Thyroid gland (tissue), 4 donors: ENCODE measurements around the gene ADORA2A. TPM values are rescaled to one million over a fixed set of nuclear protein-coding genes. Genes with fewer than 3 reads are reported as not detected.

Source experiments
- DNase-seq, 2 donors: peaks; one replicate each; pipeline ENCODE4 v3.0.0-alpha.2; 2019
- H3K27ac ChIP-seq, 3 donors: fragments of 200-600 bp; sonication (generic); 1 replicate in 2 of 3; 2 replicates in 1 of 3; pipeline ENCODE4 v1.5.1; 2016 to 2019; ENCODE audit warnings: mild to moderate bottlenecking in 1 of 3, moderate library complexity in 1 of 3
- H3K27me3 ChIP-seq: fragments of 200-600 bp; sonication (generic); one replicate; pipeline ENCODE4 v1.5.1; 2019
- H3K36me3 ChIP-seq, 2 donors: fragments of 200-600 bp; sonication (generic); one replicate each; pipeline ENCODE4 v1.5.1; 2016 to 2019
- H3K4me1 ChIP-seq, 2 donors: fragments of 200-600 bp; sonication (generic); one replicate each; pipeline ENCODE4 v1.5.1; 2017 to 2019
- H3K4me3 ChIP-seq, 3 donors: fragments of 200-600 bp; sonication (generic); replicated peaks in 1 of 3; 1 replicate in 2 of 3; 2 replicates in 1 of 3; pipeline ENCODE4 v1.5.1; 2016; ENCODE audit warnings: mild to moderate bottlenecking in 1 of 3
- H3K9me3 ChIP-seq: fragments of 200-600 bp; sonication (generic); one replicate; pipeline ENCODE4 v1.5.1; 2017
- CTCF ChIP-seq, 6 experiments: fragments of 200-600 bp in 3 of 6; fragments of 450-650 bp in 3 of 6; sonication (generic) in 3 of 6; IDR thresholded peaks; one replicate each; pipeline ENCODE4 v1.5.1; 2016 to 2019; ENCODE audit warnings: antibody characterized with exemption in 6 of 6, mild to moderate bottlenecking in 2 of 6, inconsistent platforms in 1 of 6, moderate library complexity in 1 of 6
- POLR2A ChIP-seq, 2 donors: fragments of 450-650 bp; IDR thresholded peaks; one replicate each; pipeline ENCODE4 v1.6.1; 2017; ENCODE audit warnings: antibody characterized with exemption in 2 of 2, mild to moderate bottlenecking in 2 of 2, moderate library complexity in 1 of 2
- WGBS, 2 donors: methylation state at CpG; one replicate each; pipeline ENCODE4 v1.1.5; 2017; 5-methylcytosine and 5-hydroxymethylcytosine counted together
- intact Hi-C: fragments of 100-400 bp; cut with DNase I; formaldehyde crosslinking; loops from one replicate; pipeline ENCODE4 v1.15.1; 2023
- total RNA-seq, 4 donors: library from RNA; depleted of rRNA; stranded (reverse); fragments of >200 nt; gene quantifications; one replicate each; pipeline ENCODE4 v1.2.3, GENCODE V29; 2016

ADORA2A gene
- total RNA-seq, 4 donors from 2014 or later, result 1.4 to 3.0 (median 2.5) TPM

DNA sequence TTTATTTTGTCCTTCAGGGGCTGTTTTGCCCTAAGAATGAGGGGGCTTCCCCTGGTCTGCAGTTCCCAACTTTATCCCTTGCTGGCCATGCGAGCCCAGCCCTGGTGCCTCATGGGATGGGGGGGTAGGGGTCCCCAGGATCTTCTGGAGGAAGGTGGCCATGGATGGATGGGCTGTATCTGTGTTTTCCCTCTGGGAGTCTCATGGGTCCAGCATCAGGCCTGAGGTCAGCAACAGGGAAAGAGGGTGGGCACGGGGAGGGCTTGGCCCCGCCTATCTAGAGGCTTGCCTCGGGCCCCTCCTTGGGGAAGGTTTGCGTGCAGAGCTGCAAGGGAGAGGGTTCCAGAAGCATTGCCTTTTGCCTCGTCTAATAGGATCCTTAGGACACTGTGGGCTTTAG, 10.8 kb upstream of the ADORA2A start:
- intact Hi-C loops, result no loop called here
- 81 to 83% methylated on average over 6 of the region's 6 CpGs for WGBS, 2 donors
- peaks cover 24 to 32% of the 10 kb centered on the region in 2 donors for H3K36me3 ChIP-seq
- no peak overlapping the region for H3K4me3 ChIP-seq
- no peak for DNase-seq
- H3K9me3 ChIP-seq, result no peaks in the 10 kb centered on the region
- peaks cover 0 to 20% of the 10 kb centered on the region in 2 donors for H3K4me1 ChIP-seq
- TF ChIP-seq POLR2A (IDR thresholded peaks at IDR 0.05), result no peak
- TF ChIP-seq CTCF (IDR thresholded peaks at IDR 0.05), result no peak
- H3K27me3 ChIP-seq, result no peaks in the 10 kb centered on the region
- H3K27ac ChIP-seq, result no peak overlapping the region

DNA sequence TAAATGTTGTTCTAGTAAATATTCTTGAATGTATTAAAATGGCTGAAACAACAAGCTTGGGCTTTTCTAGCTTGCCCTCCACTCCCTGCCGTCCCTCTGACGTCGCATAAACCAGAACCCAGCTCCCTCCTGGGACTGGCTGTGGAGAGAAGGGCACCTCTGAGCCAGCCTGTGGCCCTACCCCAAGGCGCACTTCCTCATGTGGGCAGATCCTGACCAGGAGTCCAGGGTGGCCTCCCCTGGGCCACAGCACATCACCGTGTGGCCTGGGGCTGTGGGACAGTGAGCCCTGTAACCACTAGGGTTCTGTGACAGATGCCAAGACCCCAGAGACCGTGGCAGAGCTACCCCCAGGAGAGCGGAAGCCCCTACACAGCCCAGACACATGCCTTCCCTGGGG, 10.2 kb upstream of the ADORA2A start:
- WGBS, 2 donors, result 95% methylated on average over 6 to 7 of the region's 7 CpGs
- TF ChIP-seq CTCF (IDR thresholded peaks at IDR 0.05), result no peak
- TF ChIP-seq POLR2A (IDR thresholded peaks at IDR 0.05), result no peak
- peaks cover 24 to 31% of the 10 kb centered on the region in 2 donors for H3K36me3 ChIP-seq
- no peak overlapping the region for H3K4me3 ChIP-seq
- H3K27me3 ChIP-seq, result no peaks in the 10 kb centered on the region
- intact Hi-C loops, result no loop called here
- H3K9me3 ChIP-seq, result no peaks in the 10 kb centered on the region
- H3K4me1 ChIP-seq, result peaks cover 0 to 20% of the 10 kb centered on the region in 2 donors
- no peak for DNase-seq
- H3K27ac ChIP-seq, result no peak overlapping the region

GRCh38 chr22:24417901-24418641, 9.3 kb upstream of the ADORA2A start:
- Histone ChIP-seq H3K36me3 (peaks cover 18 to 23% of the 10 kb centered on the region in 2 donors), H3K4me3 (no peak overlapping the region), H3K4me1 (peaks cover 0 to 20% of the 10 kb centered on the region in 2 donors), H3K27ac (no peak overlapping the region), H3K27me3 (no peaks in the 10 kb centered on the region), H3K9me3 (no peaks in the 10 kb centered on the region)
- intact Hi-C loops, result no loop called here
- WGBS, 2 donors, result 80 to 93% methylated on average over 9 to 12 of the region's 16 CpGs
- no peak for DNase-seq
- TF ChIP-seq CTCF (IDR thresholded peaks at IDR 0.05) (no peak), POLR2A (IDR thresholded peaks at IDR 0.05) (no peak)

- peaks cover 16 to 22% of the 10 kb centered on the region in 2 donors for H3K36me3 ChIP-seq
- no peak for TF ChIP-seq POLR2A (IDR thresholded peaks at IDR 0.05)
- no peak for TF ChIP-seq CTCF (IDR thresholded peaks at IDR 0.05)
- WGBS, 2 donors, result 59 to 61% methylated on average over 13 to 16 of the region's 16 CpGs
- peak; percentile 56 to 57 for DNase-seq
- H3K9me3 ChIP-seq, result no peaks in the 10 kb centered on the region
- peaks cover under 1 to 21% of the 10 kb centered on the region in 2 donors for H3K4me1 ChIP-seq
- H3K27me3 ChIP-seq, result no peaks in the 10 kb centered on the region
- no peak overlapping the region for H3K27ac ChIP-seq
- intact Hi-C loops, result no loop called here
- H3K4me3 ChIP-seq, result no peak overlapping the region
These were observed 8.5 kb upstream of the ADORA2A start for GRCh38 chr22:24418786-24419474.

DNA sequence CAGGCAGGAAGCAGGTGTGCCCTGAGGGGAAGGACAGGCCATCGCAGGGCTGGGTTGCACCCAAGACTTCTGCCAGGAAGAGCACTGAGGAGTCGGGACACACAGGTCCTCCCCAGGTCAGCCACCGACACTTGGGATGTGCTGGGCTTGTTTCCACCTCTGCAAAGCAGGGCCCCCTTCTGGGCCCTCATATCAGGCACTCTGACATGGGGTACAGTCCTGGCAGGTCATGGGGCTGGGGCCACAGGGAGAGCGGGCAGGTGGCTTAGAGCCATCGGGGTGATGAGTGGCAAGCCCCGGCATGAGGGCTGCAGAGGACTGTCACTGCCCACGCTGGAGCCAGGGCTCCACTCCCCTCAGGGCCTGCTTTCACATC, 7.9 kb upstream of the ADORA2A start:
- H3K27ac ChIP-seq, result no peak overlapping the region
- no peaks in the 10 kb centered on the region for H3K9me3 ChIP-seq
- intact Hi-C loops, result no loop called here
- H3K4me1 ChIP-seq, result peaks cover 6 to 26% of the 10 kb centered on the region in 2 donors
- DNase-seq, result no peak
- H3K4me3 ChIP-seq, result no peak overlapping the region
- H3K36me3 ChIP-seq, result peaks cover 11 to 22% of the 10 kb centered on the region in 2 donors
- TF ChIP-seq POLR2A (IDR thresholded peaks at IDR 0.05) (no peak), CTCF (IDR thresholded peaks at IDR 0.05) (no peak)
- WGBS, 2 donors, result 56 to 64% methylated on average over 3 to 6 of the region's 7 CpGs
- H3K27me3 ChIP-seq, result no peaks in the 10 kb centered on the region
